HEK293 (cell line): ENCODE measurements around the gene PIM3.

Experiments
- CTCF ChIA-PET: fragments of 350-600 bp; formaldehyde crosslinking; extraction: SDS; loops from one replicate; lab custom pipeline; 2021; ENCODE audit warnings: antibody characterized with exemption; lab: Yijun Ruan, JAX
- POLR2A ChIA-PET: fragments of 300-600 bp; formaldehyde crosslinking; extraction: SDS; loops from one replicate; lab custom pipeline; 2020; ENCODE audit warnings: antibody characterized with exemption, inconsistent platforms; lab: Yijun Ruan, JAX
- H3K27ac ChIP-seq: fragments of 200-500 bp; sonication (Bioruptor generic); 2 replicates; pipeline ENCODE4 v1.5.1; 2014; ENCODE audit warnings: low read depth, low read length, control low read depth, inconsistent platforms; ENCODE audit errors: extremely low read depth
- H3K36me3 ChIP-seq, 2 experiments: fragments of 200-500 bp in 1 of 2; sonication (Bioruptor generic) in 1 of 2; 1 replicate in 1 of 2; 2 replicates in 1 of 2; pipeline ENCODE4 v1.5.1; 2014 to 2017; ENCODE audit warnings: inconsistent platforms in 2 of 2, low read length in 2 of 2; ENCODE audit not compliant: control insufficient read depth in 2 of 2, insufficient read depth in 1 of 2
- H3K4me1 ChIP-seq: fragments of 200-500 bp; sonication (Bioruptor generic); 2 replicates; pipeline ENCODE4 v1.5.1; 2014; ENCODE audit warnings: mild to moderate bottlenecking, low read length, inconsistent platforms; ENCODE audit not compliant: control insufficient read depth, insufficient read depth
- H3K4me3 ChIP-seq: 2 replicates; pipeline ENCODE4 v1.5.1; 2011; ENCODE audit warnings: low read depth, mild to moderate bottlenecking, control low read depth, low read length, moderate library complexity
- H3K9me3 ChIP-seq: fragments of 200-500 bp; sonication (Bioruptor generic); 2 replicates; pipeline ENCODE4 v1.5.1; 2014; ENCODE audit warnings: low read depth, low read length, inconsistent platforms; ENCODE audit not compliant: control insufficient read depth, insufficient read depth
- EGR2 ChIP-seq: fragments of 450-650 bp; formaldehyde crosslinking; IDR thresholded peaks from 2 replicates; pipeline ENCODE4 v1.5.1; 2016; ENCODE audit warnings: low read depth, missing biosample characterization, missing genetic modification characterization
- FEZF1 ChIP-seq: fragments of 450-650 bp; formaldehyde crosslinking; IDR thresholded peaks from 2 replicates; pipeline ENCODE4 v1.5.1; 2016; ENCODE audit warnings: missing biosample characterization, missing genetic modification characterization
- GLIS2 ChIP-seq: fragments of 450-650 bp; formaldehyde crosslinking; IDR thresholded peaks from 2 replicates; pipeline ENCODE4 v1.5.1; 2016; ENCODE audit warnings: missing biosample characterization, missing genetic modification characterization
- KLF9 ChIP-seq: fragments of 450-650 bp; formaldehyde crosslinking; IDR thresholded peaks from 2 replicates; pipeline ENCODE4 v1.5.1; 2016; ENCODE audit warnings: missing biosample characterization, missing genetic modification characterization, low read depth
- SP2 ChIP-seq: fragments of 450-650 bp; formaldehyde crosslinking; IDR thresholded peaks from 2 replicates; pipeline ENCODE4 v1.5.1; 2016; ENCODE audit warnings: missing biosample characterization, missing genetic modification characterization
- SP7 ChIP-seq: fragments of 450-650 bp; formaldehyde crosslinking; IDR thresholded peaks from 2 replicates; pipeline ENCODE4 v1.5.1; 2016; ENCODE audit warnings: missing biosample characterization, missing genetic modification characterization
- ZBTB44 ChIP-seq: fragments of 450-650 bp; IDR thresholded peaks from 2 replicates; pipeline ENCODE4 v1.5.1; 2018; ENCODE audit warnings: missing biosample characterization, mild to moderate bottlenecking, missing genetic modification characterization
- ZFHX2 ChIP-seq: fragments of 450-650 bp; formaldehyde crosslinking; conservative IDR thresholded peaks from 2 replicates; pipeline ENCODE4 v1.5.1; 2016; ENCODE audit warnings: missing biosample characterization, missing genetic modification characterization
- ZNF133 ChIP-seq: fragments of 450-650 bp; formaldehyde crosslinking; IDR thresholded peaks from 2 replicates; pipeline ENCODE4 v1.5.1; 2016; ENCODE audit warnings: missing biosample characterization, missing genetic modification characterization
- ZNF211 ChIP-seq: fragments of 450-650 bp; formaldehyde crosslinking; IDR thresholded peaks from 2 replicates; pipeline ENCODE4 v1.5.1; 2016; ENCODE audit warnings: low read depth, missing biosample characterization, missing genetic modification characterization
- ZNF341 ChIP-seq: fragments of 450-650 bp; formaldehyde crosslinking; IDR thresholded peaks from 2 replicates; pipeline ENCODE4; 2016; ENCODE audit warnings: low read depth, missing biosample characterization, missing genetic modification characterization
- ZNF37A ChIP-seq: fragments of 450-650 bp; IDR thresholded peaks from 2 replicates; pipeline ENCODE4 v1.5.1; 2018; ENCODE audit warnings: missing biosample characterization, missing genetic modification characterization
- ZNF558 ChIP-seq: fragments of 450-650 bp; formaldehyde crosslinking; IDR thresholded peaks from 2 replicates; pipeline ENCODE4 v1.5.1; 2016; ENCODE audit warnings: missing biosample characterization, missing genetic modification characterization
- TF ChIP-seq, protein P1 (sequence below): fragments of 450-650 bp; formaldehyde crosslinking; IDR thresholded peaks from 2 replicates; pipeline ENCODE4 v1.5.1; 2016; ENCODE audit warnings: missing biosample characterization, missing genetic modification characterization
- TF ChIP-seq, protein P2 (sequence below): fragments of 450-650 bp; formaldehyde crosslinking; IDR thresholded peaks from 2 replicates; pipeline ENCODE4 v1.5.1; 2016; ENCODE audit warnings: missing biosample characterization, missing genetic modification characterization
- TF ChIP-seq, protein P3 (sequence below): fragments of 450-650 bp; formaldehyde crosslinking; IDR thresholded peaks from 2 replicates; pipeline ENCODE4 v1.5.0; 2017; ENCODE audit warnings: missing biosample characterization, missing genetic modification characterization, borderline replicate concordance
- TF ChIP-seq, protein P4 (sequence below): sonication (generic); formaldehyde crosslinking; IDR thresholded peaks from 2 replicates; pipeline ENCODE4 v1.8.1; 2022; ENCODE audit warnings: mild to moderate bottlenecking, moderate library complexity, missing genetic modification reagents
- TF ChIP-seq, protein P5 (sequence below): fragments of 450-650 bp; formaldehyde crosslinking; IDR thresholded peaks from 2 replicates; pipeline ENCODE4 v1.5.1; 2016; ENCODE audit warnings: missing biosample characterization, missing genetic modification characterization

The PIM3 gene

GRCh38 chr22:49975543-49976389, 15.2 kb downstream of the PIM3 start (continued):
- TF ChIP-seq, protein P1, sequence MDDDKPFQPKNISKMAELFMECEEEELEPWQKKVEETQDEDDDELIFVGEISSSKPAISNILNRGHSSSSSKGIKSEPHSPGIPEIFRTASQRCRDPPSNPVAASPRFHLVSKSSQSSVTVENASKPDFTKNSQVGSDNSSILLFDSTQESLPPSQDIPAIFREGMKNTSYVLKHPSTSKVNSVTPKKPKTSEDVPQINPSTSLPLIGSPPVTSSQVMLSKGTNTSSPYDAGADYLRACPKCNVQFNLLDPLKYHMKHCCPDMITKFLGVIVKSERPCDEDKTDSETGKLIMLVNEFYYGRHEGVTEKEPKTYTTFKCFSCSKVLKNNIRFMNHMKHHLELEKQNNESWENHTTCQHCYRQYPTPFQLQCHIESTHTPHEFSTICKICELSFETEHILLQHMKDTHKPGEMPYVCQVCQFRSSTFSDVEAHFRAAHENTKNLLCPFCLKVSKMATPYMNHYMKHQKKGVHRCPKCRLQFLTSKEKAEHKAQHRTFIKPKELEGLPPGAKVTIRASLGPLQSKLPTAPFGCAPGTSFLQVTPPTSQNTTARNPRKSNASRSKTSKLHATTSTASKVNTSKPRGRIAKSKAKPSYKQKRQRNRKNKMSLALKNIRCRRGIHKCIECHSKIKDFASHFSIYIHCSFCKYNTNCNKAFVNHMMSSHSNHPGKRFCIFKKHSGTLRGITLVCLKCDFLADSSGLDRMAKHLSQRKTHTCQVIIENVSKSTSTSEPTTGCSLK (tag by site-specific recombination), result 0 out of 2 replicates have a peak, but pooled peaks have one; percentile 28
- TF ChIP-seq ZNF211 (tag by site-specific recombination), result peak; percentile 41; the same call in 1 of the 2 replicates
- TF ChIP-seq, protein P2, sequence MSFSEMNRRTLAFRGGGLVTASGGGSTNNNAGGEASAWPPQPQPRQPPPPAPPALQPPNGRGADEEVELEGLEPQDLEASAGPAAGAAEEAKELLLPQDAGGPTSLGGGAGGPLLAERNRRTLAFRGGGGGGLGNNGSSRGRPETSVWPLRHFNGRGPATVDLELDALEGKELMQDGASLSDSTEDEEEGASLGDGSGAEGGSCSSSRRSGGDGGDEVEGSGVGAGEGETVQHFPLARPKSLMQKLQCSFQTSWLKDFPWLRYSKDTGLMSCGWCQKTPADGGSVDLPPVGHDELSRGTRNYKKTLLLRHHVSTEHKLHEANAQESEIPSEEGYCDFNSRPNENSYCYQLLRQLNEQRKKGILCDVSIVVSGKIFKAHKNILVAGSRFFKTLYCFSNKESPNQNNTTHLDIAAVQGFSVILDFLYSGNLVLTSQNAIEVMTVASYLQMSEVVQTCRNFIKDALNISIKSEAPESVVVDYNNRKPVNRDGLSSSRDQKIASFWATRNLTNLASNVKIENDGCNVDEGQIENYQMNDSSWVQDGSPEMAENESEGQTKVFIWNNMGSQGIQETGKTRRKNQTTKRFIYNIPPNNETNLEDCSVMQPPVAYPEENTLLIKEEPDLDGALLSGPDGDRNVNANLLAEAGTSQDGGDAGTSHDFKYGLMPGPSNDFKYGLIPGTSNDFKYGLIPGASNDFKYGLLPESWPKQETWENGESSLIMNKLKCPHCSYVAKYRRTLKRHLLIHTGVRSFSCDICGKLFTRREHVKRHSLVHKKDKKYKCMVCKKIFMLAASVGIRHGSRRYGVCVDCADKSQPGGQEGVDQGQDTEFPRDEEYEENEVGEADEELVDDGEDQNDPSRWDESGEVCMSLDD, result peak; percentile 53
- no peak for TF ChIP-seq ZBTB44
- peak; percentile 88 for TF ChIP-seq GLIS2
- no peak for TF ChIP-seq ZNF133 (tag by site-specific recombination)
- TF ChIP-seq, protein P3, sequence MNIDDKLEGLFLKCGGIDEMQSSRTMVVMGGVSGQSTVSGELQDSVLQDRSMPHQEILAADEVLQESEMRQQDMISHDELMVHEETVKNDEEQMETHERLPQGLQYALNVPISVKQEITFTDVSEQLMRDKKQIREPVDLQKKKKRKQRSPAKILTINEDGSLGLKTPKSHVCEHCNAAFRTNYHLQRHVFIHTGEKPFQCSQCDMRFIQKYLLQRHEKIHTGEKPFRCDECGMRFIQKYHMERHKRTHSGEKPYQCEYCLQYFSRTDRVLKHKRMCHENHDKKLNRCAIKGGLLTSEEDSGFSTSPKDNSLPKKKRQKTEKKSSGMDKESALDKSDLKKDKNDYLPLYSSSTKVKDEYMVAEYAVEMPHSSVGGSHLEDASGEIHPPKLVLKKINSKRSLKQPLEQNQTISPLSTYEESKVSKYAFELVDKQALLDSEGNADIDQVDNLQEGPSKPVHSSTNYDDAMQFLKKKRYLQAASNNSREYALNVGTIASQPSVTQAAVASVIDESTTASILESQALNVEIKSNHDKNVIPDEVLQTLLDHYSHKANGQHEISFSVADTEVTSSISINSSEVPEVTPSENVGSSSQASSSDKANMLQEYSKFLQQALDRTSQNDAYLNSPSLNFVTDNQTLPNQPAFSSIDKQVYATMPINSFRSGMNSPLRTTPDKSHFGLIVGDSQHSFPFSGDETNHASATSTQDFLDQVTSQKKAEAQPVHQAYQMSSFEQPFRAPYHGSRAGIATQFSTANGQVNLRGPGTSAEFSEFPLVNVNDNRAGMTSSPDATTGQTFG (tag by site-specific recombination), result peak; percentile 26; the same call in 1 of the 2 replicates

GRCh38 chr22:49976439-49977175, 16.0 kb downstream of the PIM3 start:
- Histone ChIP-seq H3K4me3 (no peak overlapping the region), H3K27ac (no peak overlapping the region), H3K36me3 (no peaks in the 10 kb centered on the region), H3K9me3 (no peaks in the 10 kb centered on the region; the same call in 1 of the 2 replicates), H3K4me1 (no peaks in the 10 kb centered on the region; the same call in 1 of the 2 replicates)
- ChIA-PET CTCF (interaction anchor here (0.7 to 1.0 kb wide), 4 partner anchors 25 to 153 kb away, joined by 3 to 7 read pairs (median 4); no protein-coding TSS in a partner anchor), POLR2A (no interaction called here)
- TF ChIP-seq ZNF558 (tag by site-specific recombination) (no peak), KLF9 (tag by site-specific recombination) (no peak), ZNF341 (tag by site-specific recombination) (no peak), SP2 (tag by site-specific recombination) (peak; percentile 11; the same call in 1 of the 2 replicates), ZFHX2 (tag by site-specific recombination) (peak; percentile 92), SP7 (tag by site-specific recombination) (peak; percentile 31; the same call in 1 of the 2 replicates), EGR2 (tag by site-specific recombination) (peak; percentile 84), ZNF37A (tag by site-specific recombination) (no peak), FEZF1 (tag by site-specific recombination) (peak; percentile 61; the same call in 1 of the 2 replicates)
- TF ChIP-seq, protein P4, sequence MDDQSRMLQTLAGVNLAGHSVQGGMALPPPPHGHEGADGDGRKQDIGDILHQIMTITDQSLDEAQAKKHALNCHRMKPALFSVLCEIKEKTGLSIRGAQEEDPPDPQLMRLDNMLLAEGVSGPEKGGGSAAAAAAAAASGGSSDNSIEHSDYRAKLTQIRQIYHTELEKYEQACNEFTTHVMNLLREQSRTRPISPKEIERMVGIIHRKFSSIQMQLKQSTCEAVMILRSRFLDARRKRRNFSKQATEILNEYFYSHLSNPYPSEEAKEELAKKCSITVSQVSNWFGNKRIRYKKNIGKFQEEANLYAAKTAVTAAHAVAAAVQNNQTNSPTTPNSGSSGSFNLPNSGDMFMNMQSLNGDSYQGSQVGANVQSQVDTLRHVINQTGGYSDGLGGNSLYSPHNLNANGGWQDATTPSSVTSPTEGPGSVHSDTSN (CRISPR knock-in tag), result no peak
- TF ChIP-seq, protein P5, sequence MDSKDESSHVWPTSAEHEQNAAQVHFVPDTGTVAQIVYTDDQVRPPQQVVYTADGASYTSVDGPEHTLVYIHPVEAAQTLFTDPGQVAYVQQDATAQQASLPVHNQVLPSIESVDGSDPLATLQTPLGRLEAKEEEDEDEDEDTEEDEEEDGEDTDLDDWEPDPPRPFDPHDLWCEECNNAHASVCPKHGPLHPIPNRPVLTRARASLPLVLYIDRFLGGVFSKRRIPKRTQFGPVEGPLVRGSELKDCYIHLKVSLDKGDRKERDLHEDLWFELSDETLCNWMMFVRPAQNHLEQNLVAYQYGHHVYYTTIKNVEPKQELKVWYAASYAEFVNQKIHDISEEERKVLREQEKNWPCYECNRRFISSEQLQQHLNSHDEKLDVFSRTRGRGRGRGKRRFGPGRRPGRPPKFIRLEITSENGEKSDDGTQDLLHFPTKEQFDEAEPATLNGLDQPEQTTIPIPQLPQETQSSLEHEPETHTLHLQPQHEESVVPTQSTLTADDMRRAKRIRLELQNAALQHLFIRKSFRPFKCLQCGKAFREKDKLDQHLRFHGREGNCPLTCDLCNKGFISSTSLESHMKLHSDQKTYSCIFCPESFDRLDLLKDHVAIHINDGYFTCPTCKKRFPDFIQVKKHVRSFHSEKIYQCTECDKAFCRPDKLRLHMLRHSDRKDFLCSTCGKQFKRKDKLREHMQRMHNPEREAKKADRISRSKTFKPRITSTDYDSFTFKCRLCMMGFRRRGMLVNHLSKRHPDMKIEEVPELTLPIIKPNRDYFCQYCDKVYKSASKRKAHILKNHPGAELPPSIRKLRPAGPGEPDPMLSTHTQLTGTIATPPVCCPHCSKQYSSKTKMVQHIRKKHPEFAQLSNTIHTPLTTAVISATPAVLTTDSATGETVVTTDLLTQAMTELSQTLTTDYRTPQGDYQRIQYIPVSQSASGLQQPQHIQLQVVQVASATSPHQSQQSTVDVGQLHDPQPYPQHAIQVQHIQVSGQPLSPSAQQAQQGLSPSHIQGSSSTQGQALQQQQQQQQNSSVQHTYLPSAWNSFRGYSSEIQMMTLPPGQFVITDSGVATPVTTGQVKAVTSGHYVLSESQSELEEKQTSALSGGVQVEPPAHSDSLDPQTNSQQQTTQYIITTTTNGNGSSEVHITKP (tag by site-specific recombination), result peak; percentile 97
